ENCODE measurements around the gene ATXN1. TPM values are rescaled to one million over a fixed set of nuclear protein-coding genes. Genes with fewer than 3 reads are reported as not detected.

ATXN1 gene
- total RNA-seq, 1 experiment from 2014 or later = 5.6 TPM

- H3K23me2 ChIP-seq (ENCODE audit: insufficient read length, low read depth, low read length, poor library complexity, severe bottlenecking) = no peaks in the 10 kb centered on the region
- H3K9me3 ChIP-seq (ENCODE audit: control insufficient read depth, low read depth, low read length) = no peaks in the 10 kb centered on the region
- H3K4me1 ChIP-seq (ENCODE audit: insufficient read depth, low read length) = no peaks in the 10 kb centered on the region
- H3T11ph ChIP-seq (ENCODE audit: low read length) = no peak overlapping the region
- no peak overlapping the region for H3K14ac ChIP-seq (ENCODE audit: insufficient read depth, low read length)
- no peaks in the 10 kb centered on the region for H3K79me1 ChIP-seq (ENCODE audit: insufficient read depth, low read depth, low read length, poor library complexity, severe bottlenecking)
- no peaks in the 10 kb centered on the region for H3K27me3 Mint-ChIP-seq (ENCODE audit: low read depth)
- H3K23ac ChIP-seq (ENCODE audit: insufficient read length, low read depth, low read length) = no peak overlapping the region
- H4K91ac ChIP-seq (ENCODE audit: insufficient read length, low read depth, low read length) = no peak overlapping the region
- H3K36me3 Mint-ChIP-seq (ENCODE audit: insufficient read depth in 1 of 3, low read depth in 3 of 3) = no peaks in the 10 kb centered on the region
- no peaks in the 10 kb centered on the region for H3K27me3 ChIP-seq (ENCODE audit: insufficient read depth, low read length)
- H2BK12ac ChIP-seq (ENCODE audit: insufficient read length, low read depth, low read length) = no peak overlapping the region
- no peak overlapping the region for H3K4ac ChIP-seq (ENCODE audit: low read depth, low read length)
- H2AK5ac ChIP-seq (ENCODE audit: insufficient read length, low read length) = no peak overlapping the region
- no peak overlapping the region for H3K18ac ChIP-seq (ENCODE audit: insufficient read length, low read depth, low read length)
- no peak overlapping the region for H2BK5ac ChIP-seq (ENCODE audit: insufficient read length, low read length)
- H2AFZ ChIP-seq (ENCODE audit: low read length) = no peak overlapping the region
- no peak overlapping the region for H3K9ac ChIP-seq (ENCODE audit: extremely low read depth, insufficient read length, low read length)
- no peaks in the 10 kb centered on the region for H3K9me3 Mint-ChIP-seq
- H4K5ac ChIP-seq (ENCODE audit: insufficient read length, low read depth, low read length) = no peak overlapping the region
- no CpG with 5 or more reads among the region's 11 CpGs for WGBS (ENCODE audit: extremely low coverage, insufficient read length, low lambda C conversion rate)
- H3K4me3 Mint-ChIP-seq = no peak overlapping the region
- no peak overlapping the region for H2BK120ac ChIP-seq (ENCODE audit: low read depth, low read length, poor library complexity, severe bottlenecking)
- no peak overlapping the region for H3K4me2 ChIP-seq (ENCODE audit: insufficient read depth, insufficient read length, low read length)
- H3K79me2 ChIP-seq (ENCODE audit: insufficient read depth, low read length) = no peaks in the 10 kb centered on the region
- peaks cover 3 to 4% of the 10 kb centered on the region in 2 experiments; a peak in 3 of 4 replicates for H3K4me1 Mint-ChIP-seq
- TF ChIP-seq CTCF (conservative IDR thresholded peaks at IDR 0.05) = no peak
- no peak overlapping the region for H4K8ac ChIP-seq (replicated peaks; ENCODE audit: insufficient read length, low read depth, low read length)
- no peak overlapping the region for H2BK15ac ChIP-seq (ENCODE audit: low read depth, low read length)
- H3K27ac Mint-ChIP-seq = no peak overlapping the region
- H3K27ac ChIP-seq (ENCODE audit: insufficient read length, low read depth, low read length) = no peak overlapping the region
- H3K56ac ChIP-seq (ENCODE audit: insufficient read length, low read depth, low read length) = no peak overlapping the region
- DNase-seq = no peak
- no peaks in the 10 kb centered on the region for H4K20me1 ChIP-seq (ENCODE audit: control insufficient read depth, insufficient read depth, insufficient read length)
- H2BK20ac ChIP-seq (ENCODE audit: low read depth, low read length, poor library complexity, severe bottlenecking) = no peak overlapping the region
Measured at GRCh38 chr6:16362296-16362695, 399.0 kb downstream of the ATXN1 start.
